Ishikawa (cell line): ENCODE results near the gene KIAA0513.

Experiments used
- EGR1 ChIP-seq: IDR thresholded peaks from 2 replicates; pipeline ENCODE4 v1.6.1; 2012
- EP300 ChIP-seq: IDR thresholded peaks from 2 replicates; pipeline ENCODE4 v1.6.1; 2012; ENCODE audit warnings: borderline replicate concordance
- MAX ChIP-seq: IDR thresholded peaks from 2 replicates; pipeline ENCODE4 v1.6.1; 2012
- RAD21 ChIP-seq: IDR thresholded peaks from 2 replicates; pipeline ENCODE4 v1.6.1; 2012; ENCODE audit warnings: low read depth
- REST ChIP-seq: IDR thresholded peaks from 2 replicates; pipeline ENCODE4 v1.6.1; 2012; ENCODE audit warnings: low read depth, mild to moderate bottlenecking
- TAF1 ChIP-seq: IDR thresholded peaks from 2 replicates; pipeline ENCODE4 v1.6.1; 2012; ENCODE audit warnings: low read depth, mild to moderate bottlenecking
- TEAD4 ChIP-seq: IDR thresholded peaks from 2 replicates; pipeline ENCODE4 v1.6.1; 2012

GRCh38 chr16:85094176-85094805 lies 66.7 kb downstream of the KIAA0513 start:
- TF ChIP-seq MAX: no peak
- TF ChIP-seq RAD21: no peak
- TF ChIP-seq TAF1: no peak
- TF ChIP-seq EGR1: no peak
- no peak for TF ChIP-seq REST
- TF ChIP-seq TEAD4: no peak
- no peak for TF ChIP-seq EP300
